Glomerular endothelial cell (primary cell): ENCODE measurements around the gene EEF1AKMT2. TPM values are rescaled to one million over a fixed set of nuclear protein-coding genes. Genes with fewer than 3 reads are reported as not detected.

Source experiments
- DNase-seq: peaks from one replicate; pipeline ENCODE4 v3.0.0-alpha.2; 2011; ENCODE audit warnings: low read depth, low spot score; ENCODE audit errors: extremely low read depth
- total RNA-seq: library from RNA; depleted of rRNA; stranded (reverse); fragments of >200 nt; gene quantifications from 2 replicates; pipeline ENCODE4 v1.2.3, GENCODE V29; 2015

The EEF1AKMT2 gene
- total RNA-seq, 1 donor from 2014 or later = 13.4 TPM

DNA sequence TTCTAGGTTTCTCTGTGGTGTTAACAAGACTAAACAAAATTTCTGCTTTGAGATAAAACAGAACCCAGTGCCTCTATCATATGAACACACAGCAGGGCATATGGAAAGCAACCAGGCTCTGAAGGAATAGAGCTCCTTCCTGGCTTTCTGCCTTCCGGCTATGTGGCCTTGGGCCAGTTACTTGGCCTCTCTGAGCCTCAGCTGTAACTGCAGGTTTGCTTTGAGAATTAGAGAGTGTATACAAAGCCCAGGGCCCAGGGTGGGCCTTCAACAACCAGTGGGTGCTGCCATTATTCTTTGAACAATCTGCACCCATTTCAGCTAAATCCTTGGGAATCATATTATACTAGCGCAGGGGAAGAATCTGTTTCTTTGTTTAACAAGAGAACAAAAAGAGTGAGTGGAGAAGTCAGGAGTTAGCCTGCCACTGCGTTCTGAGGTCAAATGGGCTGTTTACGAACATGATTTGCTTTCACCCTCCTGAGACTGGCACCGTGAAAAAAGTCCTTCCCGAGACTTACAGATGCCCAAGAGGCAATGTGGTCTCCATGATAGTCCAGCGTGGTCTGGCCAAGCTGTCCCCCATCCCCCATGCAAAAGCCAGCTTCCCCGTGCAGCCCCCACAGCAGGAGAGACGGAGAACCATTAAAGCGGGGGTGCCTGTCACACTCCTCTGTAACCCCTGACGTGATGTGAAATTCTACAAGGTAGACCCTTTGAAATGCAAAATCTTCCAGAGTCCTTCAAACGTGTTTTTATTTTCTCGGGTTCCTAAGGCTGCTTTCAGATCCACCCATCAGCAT is 52.4 kb downstream of the EEF1AKMT2 start:
- DNase-seq = no peak

DNA sequence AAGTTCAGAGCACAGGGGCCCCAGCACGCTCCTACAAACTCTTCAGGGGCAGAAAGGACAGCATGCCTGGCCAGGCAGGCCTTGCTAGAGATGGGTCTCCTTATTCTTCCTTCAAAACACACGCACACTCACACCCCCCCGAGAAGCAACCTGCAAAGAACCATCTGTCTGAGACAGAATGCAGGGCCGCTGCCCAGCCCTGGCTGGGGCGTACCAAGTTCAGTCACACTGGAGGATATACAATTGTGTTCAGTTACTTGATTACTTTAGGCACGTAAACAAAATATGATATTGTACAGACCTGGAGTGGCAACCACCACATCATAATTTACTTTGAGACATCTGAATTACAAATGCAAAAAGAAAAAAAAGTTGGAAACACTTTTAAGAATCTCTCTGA is 53.2 kb downstream of the EEF1AKMT2 start:
- DNase-seq = no peak

DNA sequence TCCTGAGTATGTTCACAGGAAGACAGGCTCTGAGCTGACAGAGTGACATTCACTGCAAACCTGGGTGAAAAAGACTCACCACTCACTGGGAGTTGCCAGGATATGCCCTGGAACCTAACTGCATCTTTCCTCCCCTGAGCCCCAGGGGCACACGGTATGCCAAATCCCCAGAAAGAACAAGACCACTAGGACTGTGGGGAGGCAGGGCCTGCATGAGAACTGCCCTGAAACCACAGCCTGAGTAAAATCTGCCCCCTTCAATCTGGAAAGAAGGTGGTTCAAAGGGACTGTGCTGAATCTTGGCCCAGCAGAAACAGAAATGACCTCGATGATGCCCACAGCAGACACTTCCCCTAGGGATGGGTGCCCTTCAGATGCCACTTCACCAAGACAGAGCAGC is 54.0 kb downstream of the EEF1AKMT2 start:
- no peak for DNase-seq

DNA sequence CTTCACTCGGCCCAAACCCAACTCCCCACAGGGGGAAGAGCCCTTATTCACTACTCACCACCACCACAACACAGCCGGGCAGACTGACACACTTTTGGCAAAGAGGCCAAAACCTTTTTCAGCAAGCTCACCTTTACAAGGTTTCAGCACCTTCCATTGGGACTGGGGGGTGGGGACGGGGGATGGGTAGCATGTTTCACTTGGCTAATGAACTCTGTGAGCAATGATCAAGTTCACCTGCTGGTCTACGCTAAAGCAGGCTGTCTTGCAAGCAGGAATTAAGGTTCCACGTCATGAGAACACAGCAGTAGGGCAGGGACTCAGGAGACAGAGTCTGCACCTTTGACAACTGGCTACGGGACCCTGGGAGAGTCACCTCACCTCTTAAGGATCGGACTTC is 54.5 kb downstream of the EEF1AKMT2 start:
- no peak for DNase-seq

DNA sequence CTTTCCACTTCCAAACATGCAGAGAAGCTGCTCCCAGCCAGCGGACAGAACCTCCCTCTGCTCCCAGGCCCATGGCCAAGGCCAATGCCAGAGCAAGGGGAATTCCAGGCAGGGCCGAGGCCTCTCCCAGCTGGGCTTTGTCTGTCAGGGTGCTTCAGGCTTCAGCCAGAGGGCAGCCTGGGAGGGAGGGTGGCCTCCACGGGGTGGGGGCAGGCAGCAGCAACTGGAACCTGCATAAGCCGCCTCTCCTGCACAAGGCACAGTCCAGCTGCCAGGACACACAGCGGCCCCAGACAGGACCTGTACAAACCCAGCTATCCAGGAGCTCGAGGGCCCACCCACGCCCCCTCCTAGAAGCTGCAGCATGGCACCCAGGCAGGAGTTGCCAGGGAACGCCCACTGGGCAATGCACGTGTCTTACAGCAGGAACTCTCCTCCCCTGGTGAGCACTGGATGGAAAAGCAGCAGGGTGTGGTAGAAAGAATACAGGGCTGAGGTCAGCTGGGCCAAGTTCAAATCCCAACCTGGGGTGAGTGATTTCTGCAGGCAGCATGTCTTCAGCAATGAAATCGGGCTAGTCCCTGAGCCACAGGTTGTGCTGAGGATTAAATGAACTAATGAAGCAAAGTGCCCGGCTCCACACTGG is 55.1 kb downstream of the EEF1AKMT2 start:
- no peak for DNase-seq

DNA sequence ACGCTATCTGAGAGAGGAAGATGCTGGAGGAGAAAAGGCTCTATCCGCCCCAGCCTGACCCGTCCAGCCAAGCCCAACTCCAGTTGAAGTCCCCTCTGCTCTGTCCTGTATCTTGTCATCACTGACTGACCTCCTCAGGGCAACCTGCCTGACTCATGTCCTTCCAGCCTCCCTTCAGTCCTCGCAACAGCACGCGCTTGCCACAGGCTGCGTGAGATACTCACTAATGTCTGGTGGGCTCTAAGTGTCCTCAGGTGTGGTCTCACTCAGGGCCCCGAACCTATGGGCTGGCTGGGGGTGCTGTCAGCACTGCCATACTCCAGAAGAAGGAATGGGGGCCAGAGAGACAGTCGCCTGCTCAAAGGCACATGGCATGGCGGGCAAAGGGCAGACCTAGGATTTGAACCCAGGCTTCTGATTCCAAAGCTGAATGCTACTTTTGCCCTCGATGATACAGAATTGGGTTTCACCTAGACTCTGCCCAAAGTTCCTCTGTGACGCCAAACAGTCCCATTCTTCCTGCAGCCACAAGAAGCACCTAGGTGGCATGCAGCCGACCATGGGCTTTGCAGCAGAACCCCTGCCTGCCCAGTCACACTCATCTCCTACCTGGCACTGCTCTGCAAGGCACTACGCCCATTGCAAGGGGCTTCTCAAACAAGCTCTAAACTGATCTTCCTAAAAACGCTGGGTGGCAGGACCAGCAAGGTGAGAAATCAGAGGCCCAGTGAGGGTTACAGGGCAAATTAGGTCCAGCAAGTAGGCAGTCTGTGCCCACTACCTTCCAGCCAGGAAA is 56.0 kb downstream of the EEF1AKMT2 start:
- no peak for DNase-seq

DNA sequence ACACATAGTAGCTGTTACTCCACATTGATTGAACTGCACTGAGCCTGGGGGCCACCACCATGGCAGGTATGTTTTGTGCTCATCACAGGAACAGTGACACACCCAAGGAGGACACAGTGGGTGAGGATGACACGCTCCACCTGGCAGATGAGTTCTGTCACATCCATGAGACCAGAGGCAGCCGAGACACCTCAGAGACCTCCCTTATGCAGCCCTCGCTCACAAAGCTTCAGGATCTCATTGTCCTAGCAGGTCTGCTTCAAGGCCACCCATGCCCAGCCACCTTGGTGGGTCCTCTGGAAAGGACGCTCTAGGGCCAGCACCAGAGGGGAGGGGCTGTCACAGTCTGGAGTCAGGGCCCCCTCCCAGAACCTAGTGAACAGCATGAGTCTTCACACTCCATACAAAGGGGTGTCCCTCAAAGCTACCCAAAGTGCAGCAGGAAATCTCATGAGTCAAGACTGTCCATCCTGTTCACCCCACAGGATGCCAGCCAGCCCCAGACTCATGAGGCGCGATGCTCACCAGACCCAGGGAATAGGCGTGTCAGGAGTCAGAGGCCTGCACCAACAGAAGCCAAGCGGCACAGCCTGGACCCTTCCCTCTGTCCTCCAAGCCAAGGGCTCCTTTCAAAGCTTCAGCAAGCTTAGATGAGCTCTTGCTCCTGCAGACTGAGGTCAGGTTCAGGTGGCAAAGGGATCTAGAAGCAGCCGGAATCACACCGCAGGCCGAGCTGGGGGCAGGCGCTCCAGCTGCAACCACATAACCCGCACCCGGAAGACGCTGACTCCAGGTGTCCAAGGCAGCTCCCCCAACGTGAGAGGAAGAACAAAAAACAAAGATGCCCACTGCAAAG is 57.1 kb downstream of the EEF1AKMT2 start:
- DNase-seq = no peak

DNA sequence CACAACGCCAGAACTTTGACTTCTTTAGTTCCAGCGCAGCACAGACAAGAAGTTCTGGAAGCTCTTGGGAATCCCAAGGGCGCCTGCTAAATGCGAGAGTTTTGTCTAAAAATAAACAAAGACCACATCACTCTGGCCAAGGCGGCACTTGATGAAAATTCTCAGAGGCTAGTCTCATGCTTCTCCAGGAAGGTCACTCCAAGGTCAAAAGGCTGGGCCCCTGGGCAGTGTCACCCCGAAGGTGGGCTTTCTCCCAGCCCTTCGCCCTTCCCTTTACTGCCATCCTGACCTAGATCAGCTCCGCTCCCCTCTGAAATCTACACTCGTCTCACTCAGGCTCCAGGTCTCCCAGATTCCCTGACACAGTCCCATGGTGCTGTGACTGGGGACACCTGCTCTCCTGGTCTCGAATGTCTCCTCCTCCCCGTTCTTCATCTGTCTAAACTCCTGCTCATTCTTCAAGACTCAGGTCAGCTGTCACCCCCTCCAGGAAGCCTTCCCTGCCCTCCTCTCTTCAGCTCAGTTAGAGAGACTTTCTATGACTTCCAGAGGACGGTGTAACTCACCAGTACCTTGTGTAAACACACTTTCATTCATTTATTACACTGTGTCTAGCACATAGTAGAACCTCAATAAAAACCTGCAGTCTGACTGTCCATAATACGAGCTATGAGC is 58.0 kb downstream of the EEF1AKMT2 start:
- no peak for DNase-seq

DNA sequence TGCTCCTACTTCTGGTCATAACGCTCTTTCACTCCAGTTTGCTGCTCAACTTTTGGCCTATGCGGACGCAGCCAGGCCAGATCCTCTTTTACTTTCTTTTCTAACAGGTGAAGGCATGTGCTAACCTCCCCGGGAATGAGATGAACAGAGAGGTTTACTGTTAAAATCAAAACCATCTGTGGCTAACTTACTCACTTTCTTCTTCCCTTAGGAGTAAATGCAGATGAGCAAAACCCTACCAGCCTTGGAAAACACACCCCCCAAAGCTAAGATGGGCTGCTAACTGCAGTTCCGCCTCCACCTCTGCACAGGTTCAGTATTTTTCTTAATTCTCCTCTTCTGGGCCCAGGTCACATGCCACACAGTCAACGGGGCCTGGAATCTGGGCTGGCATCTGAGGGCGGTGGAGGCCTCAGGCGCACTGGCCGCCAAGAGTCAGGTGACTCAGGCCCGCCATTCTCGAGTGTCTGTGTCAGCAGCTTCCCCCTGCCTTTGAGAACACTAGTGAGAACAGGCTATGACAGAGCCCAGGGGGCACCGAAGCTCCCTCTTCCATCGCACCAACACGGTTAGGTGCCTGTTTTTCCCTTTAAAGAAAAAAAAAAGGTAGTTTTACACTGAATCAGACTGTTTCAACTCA is 58.6 kb downstream of the EEF1AKMT2 start:
- no peak for DNase-seq

DNA sequence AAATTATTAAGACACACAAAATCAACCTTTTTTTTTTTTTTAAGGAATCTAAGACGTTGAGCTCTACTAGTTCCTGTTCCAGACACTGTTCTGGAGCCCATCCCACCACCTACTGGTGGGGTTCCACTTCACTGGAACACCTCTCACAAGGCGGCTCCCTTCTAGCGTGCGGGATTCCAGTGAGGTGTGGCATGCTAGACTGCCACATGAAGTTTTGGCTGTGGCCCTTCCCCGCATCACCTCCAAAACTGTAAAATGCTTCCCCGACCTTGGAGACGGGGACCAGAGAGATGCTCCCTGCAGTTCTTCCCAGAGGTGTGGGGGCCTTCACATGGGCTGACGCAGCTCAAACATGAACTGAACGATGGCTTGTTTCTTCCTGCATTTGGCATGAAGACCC is 60.1 kb downstream of the EEF1AKMT2 start:
- DNase-seq = no peak

DNA sequence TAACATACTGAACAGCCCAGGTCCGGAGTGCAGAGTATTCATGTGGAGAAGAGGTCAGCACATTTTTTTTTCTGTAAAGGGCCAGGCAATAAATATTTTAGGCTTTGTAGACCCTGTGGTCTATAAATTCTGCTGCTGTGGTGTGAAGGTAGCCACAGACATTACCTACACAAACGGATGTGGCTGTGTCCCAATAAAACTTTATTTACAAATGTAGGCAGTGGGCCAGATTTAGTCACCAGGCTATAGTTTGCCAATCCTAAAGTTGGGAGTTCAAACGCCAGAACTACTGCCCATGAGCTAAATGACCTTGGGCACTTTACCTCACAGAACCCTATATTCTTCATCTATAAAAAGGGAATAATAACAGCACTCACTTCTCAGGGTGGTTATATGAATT is 60.9 kb downstream of the EEF1AKMT2 start:
- no peak for DNase-seq

DNA sequence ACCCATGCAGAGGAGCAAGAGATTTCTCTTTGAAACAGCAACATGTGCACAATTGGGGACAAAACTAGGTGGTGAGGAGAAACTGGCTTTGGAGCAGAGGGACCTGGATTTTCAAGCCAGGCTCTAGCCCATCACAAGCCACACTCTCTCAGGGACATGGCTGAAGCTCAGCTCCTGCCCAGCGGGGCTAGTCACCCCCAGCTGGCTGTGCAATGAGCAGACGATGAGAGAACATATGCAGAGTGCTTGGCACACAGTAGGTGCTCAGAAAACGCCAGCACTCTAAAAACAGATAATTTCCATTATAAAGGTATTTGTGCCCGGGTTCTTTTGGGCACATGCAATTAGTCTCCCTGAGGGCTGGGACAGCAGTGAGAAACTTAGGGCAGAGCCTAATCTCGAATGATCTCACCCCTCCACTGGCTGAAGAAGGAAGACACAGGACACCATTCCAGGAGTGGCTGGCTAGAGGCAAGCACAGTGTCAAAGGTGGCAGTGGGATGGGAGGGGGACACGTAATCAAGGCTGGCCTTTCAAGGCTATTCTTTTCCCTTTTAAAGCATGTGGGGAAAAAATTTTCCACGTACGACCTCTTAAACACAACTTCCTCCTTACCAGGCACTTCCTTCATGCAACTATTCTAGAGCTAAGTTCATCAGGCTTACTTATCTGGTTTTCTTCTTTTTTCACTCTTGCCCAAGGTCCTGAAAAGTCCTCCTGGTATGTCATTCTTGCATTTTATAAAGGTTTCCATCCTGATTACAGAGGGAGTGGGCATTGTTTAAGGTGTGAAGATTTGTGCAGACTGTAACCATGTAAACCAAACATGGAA is 62.6 kb downstream of the EEF1AKMT2 start:
- DNase-seq = no peak

DNA sequence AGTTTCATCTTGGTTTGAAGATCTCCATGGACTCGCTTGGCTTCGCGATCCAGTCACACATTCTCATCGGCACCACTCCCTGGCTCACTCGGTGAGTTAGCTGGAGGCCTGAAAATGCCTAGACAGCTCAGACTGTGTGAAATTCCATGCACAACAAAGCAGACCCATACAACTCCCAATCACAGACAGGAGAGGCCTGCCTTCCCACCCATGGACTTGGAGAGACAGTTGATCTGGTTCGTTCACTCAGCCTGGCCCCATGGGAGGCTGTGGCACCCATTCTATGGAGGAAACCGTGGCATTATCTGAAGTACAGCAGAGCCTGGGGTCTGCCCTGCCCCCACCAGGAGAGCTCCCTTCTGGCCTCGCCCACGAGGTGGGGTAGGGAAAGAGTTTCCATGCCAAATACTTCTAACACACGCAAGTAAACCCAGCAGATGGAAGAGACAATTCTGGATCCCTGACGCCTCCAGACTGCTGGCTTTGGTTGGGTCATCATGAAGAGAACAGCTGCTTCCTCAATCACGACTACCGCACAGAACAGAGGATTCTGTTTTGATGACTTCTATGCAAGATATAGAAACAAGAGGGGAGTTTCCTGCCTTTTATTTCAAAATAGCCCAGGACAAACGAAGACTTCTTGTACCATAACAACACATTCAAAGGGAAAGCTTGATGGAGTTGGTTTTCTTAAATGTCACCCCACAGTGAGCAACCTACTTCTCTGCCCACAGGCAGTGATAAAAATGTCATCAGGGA is 63.4 kb downstream of the EEF1AKMT2 start:
- DNase-seq = no peak

DNA sequence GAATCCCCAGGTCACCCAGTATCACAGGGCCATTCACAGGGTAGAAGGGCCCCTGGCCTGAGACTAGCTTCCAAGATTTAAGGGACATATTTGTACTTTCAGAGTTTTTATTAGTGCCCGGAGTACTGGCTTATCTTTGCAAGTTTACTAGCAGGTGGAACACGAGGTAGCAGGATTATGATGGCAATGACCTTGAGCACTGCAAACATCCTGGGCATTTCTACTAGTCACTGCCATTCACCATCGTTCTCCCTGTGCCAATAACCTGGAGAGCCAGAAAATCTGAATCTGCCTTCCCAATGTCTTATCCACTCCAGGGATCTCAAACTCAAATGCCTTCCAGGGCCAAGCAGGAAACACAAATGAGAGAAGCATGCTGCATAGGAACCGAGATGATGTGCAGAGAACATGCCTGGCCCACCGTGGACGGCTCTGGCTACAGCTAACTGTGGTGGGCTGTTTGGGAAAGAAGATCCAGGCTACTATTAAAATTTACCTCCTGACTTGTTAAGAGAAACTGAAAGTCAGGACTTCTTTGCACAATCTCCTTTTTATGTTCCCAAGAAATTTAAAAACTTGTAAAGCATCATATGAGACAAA is 64.2 kb downstream of the EEF1AKMT2 start:
- DNase-seq = no peak

DNA sequence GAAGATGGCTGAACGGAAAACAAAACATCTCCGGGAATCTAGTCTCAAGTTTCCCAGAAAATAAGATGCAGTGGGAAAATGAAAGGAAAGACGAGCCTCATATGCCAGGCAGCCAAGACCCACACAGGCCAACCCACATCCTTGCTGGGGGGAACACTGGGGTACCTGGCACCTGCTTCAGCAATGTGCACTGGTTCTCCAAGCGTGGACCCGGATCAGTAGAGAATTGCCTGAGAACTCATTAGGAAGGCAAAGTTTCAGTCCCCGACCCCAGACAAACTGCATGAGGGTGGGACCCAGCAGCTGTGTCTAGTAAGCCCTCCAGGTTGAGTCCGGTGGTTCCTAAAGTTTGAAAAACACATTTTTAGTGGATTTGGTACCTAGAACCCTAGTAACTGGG is 65.9 kb downstream of the EEF1AKMT2 start:
- no peak for DNase-seq

DNA sequence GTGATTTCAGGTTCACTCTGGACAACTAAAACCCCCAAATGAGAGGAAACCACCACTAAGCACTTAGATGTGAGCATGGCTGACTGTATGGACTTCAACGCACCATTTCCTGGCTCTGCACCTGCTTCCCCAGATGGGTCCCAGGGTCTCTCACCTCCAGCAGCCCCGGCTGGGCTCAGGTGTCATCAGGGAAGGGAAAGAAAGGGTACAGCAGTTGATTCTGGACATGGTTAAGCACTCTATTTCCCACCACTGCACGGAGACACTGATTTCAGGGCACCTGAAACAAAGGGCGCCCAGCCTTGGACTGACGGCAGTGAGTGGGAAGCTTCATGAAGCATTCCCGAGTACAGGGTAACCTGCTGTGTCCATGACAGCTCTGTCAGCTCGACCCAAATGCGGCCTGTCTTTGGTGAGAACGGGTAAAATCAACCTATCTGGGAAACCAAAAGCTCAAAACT is 66.5 kb downstream of the EEF1AKMT2 start:
- no peak for DNase-seq

DNA sequence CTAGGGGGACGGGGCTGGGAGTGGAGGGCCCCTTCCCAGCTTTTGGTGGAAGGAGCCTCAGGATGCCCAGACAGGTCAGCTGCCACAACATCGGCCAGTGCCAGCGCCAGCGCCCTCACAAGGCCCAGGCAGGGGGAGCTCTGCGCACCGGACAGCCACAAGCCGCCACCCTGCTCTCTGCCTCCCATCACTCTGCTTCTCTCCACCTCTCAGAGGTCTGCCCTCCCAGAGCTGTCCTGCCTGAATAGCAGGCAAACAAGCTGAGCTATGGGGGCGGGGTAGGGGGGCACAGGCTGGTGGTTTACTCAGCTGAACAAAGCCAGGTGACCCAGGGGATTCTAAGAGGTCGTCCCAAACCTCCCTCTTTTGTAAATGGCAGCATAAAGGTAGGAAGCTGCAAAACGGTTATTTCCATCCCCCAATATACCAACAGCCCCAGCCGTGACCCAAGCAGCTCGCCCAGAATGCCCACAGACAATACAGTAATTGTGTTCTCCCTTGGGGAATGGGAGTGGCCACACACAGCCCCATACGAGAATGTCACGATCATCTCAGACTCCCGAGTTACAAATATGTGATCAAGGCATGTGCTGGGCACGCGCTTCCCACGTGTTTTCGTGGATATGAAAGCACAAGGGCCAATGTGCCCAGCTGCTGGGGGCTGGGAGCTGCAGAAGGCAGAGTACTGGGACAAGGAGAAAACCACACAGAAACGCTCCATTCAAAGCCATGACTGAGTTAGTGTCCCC is 67.2 kb downstream of the EEF1AKMT2 start:
- DNase-seq = no peak
